CD8-positive, alpha-beta memory T cell (primary cell): ENCODE data around the gene SPAG8. TPM values are rescaled to one million over a fixed set of nuclear protein-coding genes. Genes with fewer than 3 reads are reported as not detected.

Experiments used
- CTCF ChIA-PET: fragments of 350-600 bp; sonication (Branson Sonifier 250); formaldehyde crosslinking; loops from one replicate; lab custom pipeline; 2021; ENCODE audit warnings: antibody characterized with exemption; lab: Charles Lee
- POLR2A ChIA-PET: fragments of 350-600 bp; sonication (Branson Sonifier 250); formaldehyde crosslinking; loops from one replicate; lab custom pipeline; 2021; ENCODE audit warnings: antibody characterized with exemption; lab: Charles Lee
- DNase-seq, 5 donors: peaks; one replicate each; pipeline versions ENCODE4 v3.0.0 to v3.0.0-alpha.2; 2020 to 2022; ENCODE audit warnings: mixed read lengths in 1 of 5
- H3K27ac ChIP-seq: one replicate; pipeline ENCODE4 v1.7.0; 2013; ENCODE audit warnings: low read depth, mild to moderate bottlenecking, low read length, moderate library complexity
- H3K27me3 ChIP-seq: 2 replicates; pipeline ENCODE4 v1.7.0; 2013; ENCODE audit warnings: low read length, mild to moderate bottlenecking; ENCODE audit not compliant: insufficient read depth, poor library complexity, severe bottlenecking
- H3K36me3 ChIP-seq: 2 replicates; pipeline ENCODE4 v1.7.0; 2013; ENCODE audit warnings: mild to moderate bottlenecking, low read length, moderate library complexity; ENCODE audit not compliant: insufficient read depth
- H3K4me1 ChIP-seq: 2 replicates; pipeline ENCODE4 v1.7.0; 2013; ENCODE audit warnings: mild to moderate bottlenecking, low read length, moderate library complexity; ENCODE audit not compliant: insufficient read depth
- H3K4me3 ChIP-seq: 2 replicates; pipeline ENCODE4 v1.7.0; 2013; ENCODE audit warnings: mild to moderate bottlenecking, low read length
- H3K9me3 ChIP-seq: 2 replicates; pipeline ENCODE4 v1.7.0; 2013; ENCODE audit warnings: mild to moderate bottlenecking, low read length
- H3K27ac Mint-ChIP-seq, 8 donors: one replicate each; pipeline ENCODE4 v1.8.0; 2020 to 2021; ENCODE audit warnings: mixed read lengths in 8 of 8, mild to moderate bottlenecking in 6 of 8, inconsistent platforms in 3 of 8, moderate library complexity in 3 of 8
- H3K27me3 Mint-ChIP-seq, 2 donors: one replicate each; pipeline ENCODE4 v1.8.0; 2020 to 2021; ENCODE audit warnings: mixed read lengths in 2 of 2, mild to moderate bottlenecking in 1 of 2, moderate library complexity in 1 of 2
- H3K36me3 Mint-ChIP-seq, 3 donors: one replicate each; pipeline ENCODE4 v1.8.0; 2020 to 2021; ENCODE audit warnings: mixed read lengths in 3 of 3, inconsistent platforms in 1 of 3, mild to moderate bottlenecking in 1 of 3
- H3K4me1 Mint-ChIP-seq, 3 donors: one replicate each; pipeline ENCODE4 v1.8.0; 2020 to 2021; ENCODE audit warnings: mixed read lengths in 3 of 3, inconsistent platforms in 1 of 3, mild to moderate bottlenecking in 1 of 3
- H3K4me3 Mint-ChIP-seq, 7 donors: one replicate each; pipeline ENCODE4 v1.8.0; 2020 to 2021; ENCODE audit warnings: mixed read lengths in 7 of 7, mild to moderate bottlenecking in 6 of 7, moderate library complexity in 4 of 7, inconsistent platforms in 2 of 7
- H3K9me3 Mint-ChIP-seq, 5 donors: one replicate each; pipeline ENCODE4 v1.8.0; 2020 to 2022; ENCODE audit warnings: mixed read lengths in 5 of 5, mild to moderate bottlenecking in 3 of 5, moderate library complexity in 2 of 5, inconsistent platforms in 1 of 5
- polyA plus RNA-seq: library from polyadenylated mRNA; unstranded; fragments of 300-500 nt; fragmentation: Illumina TruSeq; gene quantifications from one replicate; pipeline ENCODE4 v1.2.3, GENCODE V29; 2021
- total RNA-seq, 2 experiments: library from RNA; stranded (reverse); gene quantifications; one replicate each; pipeline ENCODE4 v1.2.3, GENCODE V29; 2021

The SPAG8 gene
- total and polyA plus RNA-seq, 3 experiments from 2014 or later: 0.79 to 1.8 (median 0.98) TPM

DNA sequence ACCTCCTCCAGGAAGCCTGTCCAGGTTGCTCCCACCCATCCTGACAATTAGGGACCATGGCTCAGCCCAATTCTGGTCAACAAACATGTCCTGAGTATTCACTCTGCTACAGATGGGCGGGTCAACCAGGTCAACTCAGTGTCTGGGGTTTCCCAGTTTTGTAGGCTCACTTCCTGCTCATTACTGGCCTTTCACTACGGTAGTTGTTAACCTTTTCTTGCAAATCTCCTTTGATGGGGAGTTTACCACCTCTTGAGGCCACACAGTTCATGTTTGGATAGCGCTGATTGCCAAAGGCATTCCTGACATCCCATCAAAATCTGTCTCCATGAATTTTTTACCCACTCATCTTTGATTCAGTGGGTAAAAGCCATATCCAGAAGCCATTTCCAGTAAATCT lies 30.7 kb upstream of the SPAG8 start:
- H3K27ac Mint-ChIP-seq: peak overlapping the region in 1 of 8 donors; percentile 21

DNA sequence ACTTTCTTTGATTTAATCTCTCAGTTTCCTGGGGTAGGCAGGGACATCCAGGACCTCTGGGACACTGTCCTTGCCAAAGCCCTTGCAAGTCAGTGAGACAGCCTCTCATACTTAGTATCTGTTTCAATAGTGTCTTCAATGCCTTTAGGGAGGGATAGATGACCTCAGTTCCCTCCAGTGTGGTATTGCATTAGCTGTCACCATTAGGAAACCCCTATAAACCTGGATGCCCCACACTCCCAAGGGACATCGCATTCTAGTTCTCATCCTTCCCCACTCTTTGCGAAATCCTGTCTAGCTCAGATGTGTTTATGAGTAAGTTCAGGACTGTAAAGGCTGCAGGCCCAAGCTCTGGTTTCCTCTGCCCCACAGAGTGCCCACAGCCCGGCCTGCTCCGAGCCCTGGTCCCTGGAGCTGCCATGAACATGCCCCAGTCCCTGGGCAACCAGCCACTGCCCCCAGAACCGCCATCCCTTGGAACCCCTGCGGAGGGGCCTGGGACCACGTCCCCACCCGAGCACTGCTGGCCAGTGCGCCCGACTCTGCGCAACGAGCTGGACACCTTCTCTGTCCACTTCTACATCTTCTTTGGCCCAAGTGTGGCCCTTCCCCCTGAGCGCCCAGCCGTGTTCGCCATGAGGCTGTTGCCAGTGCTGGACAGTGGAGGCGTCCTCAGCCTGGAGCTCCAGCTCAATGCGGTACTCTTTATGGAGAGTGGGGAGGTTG lies 30.1 kb upstream of the SPAG8 start:
- peaks cover under 1 to 5% (median 2%) of the 10 kb centered on the region in 3 donors for H3K36me3 Mint-ChIP-seq
- H3K4me3 ChIP-seq: no peak overlapping the region
- no peaks in the 10 kb centered on the region for H3K9me3 Mint-ChIP-seq
- peaks cover 18% of the 10 kb centered on the region for H3K4me1 ChIP-seq
- H3K4me3 Mint-ChIP-seq: peak overlapping the region in 1 of 7 donors; percentile 75
- ChIA-PET POLR2A (no interaction called here), CTCF (interaction anchor here (1.8 kb wide), 1 partner anchor 16 kb away, joined by 5 read pairs; no protein-coding TSS in a partner anchor)
- H3K27me3 ChIP-seq: no peaks in the 10 kb centered on the region
- H3K27ac ChIP-seq: no peak overlapping the region
- peaks cover 15 to 16% (median 16%) of the 10 kb centered on the region in 3 donors for H3K4me1 Mint-ChIP-seq
- no peaks in the 10 kb centered on the region for H3K27me3 Mint-ChIP-seq
- H3K36me3 ChIP-seq: no peaks in the 10 kb centered on the region
- H3K9me3 ChIP-seq: no peaks in the 10 kb centered on the region
- no peak overlapping the region for H3K27ac Mint-ChIP-seq
- no peak for DNase-seq

More for the DNA sequence above, 30.7 kb upstream of the SPAG8 start:
- Histone ChIP-seq H3K4me3 (no peak overlapping the region), H3K9me3 (no peaks in the 10 kb centered on the region), H3K4me1 (peaks cover 18% of the 10 kb centered on the region), H3K36me3 (no peaks in the 10 kb centered on the region), H3K27me3 (no peaks in the 10 kb centered on the region), H3K27ac (no peak overlapping the region)
- CTCF ChIA-PET: interaction anchor here (1.8 kb wide), 1 partner anchor 17 kb away, joined by 5 read pairs; no protein-coding TSS in a partner anchor
- Mint-ChIP-seq H3K4me1 (peaks cover 16 to 17% (median 16%) of the 10 kb centered on the region in 3 donors), H3K27me3 (no peaks in the 10 kb centered on the region), H3K36me3 (peaks cover 2 to 11% (median 5%) of the 10 kb centered on the region in 3 donors), H3K4me3 (no peak overlapping the region), H3K9me3 (no peaks in the 10 kb centered on the region)
- no peak for DNase-seq
- POLR2A ChIA-PET: no interaction called here

DNA sequence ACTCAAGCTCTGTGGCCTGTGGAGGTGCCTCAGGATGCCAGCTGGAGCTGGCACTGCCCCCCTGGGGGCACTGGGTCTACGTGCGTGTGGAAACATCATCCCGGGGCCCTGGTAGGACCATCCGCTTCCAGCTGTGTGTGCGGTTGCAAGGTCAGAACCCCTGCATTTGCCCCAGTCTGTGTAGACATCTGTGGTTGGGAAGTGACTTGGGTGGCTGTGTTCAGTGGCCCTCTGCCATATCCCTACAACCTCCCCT lies 29.5 kb upstream of the SPAG8 start:
- Histone ChIP-seq H3K9me3 (no peaks in the 10 kb centered on the region), H3K4me3 (no peak overlapping the region), H3K27ac (no peak overlapping the region), H3K27me3 (no peaks in the 10 kb centered on the region), H3K4me1 (peaks cover 18% of the 10 kb centered on the region), H3K36me3 (no peaks in the 10 kb centered on the region)
- CTCF ChIA-PET: no interaction called here
- DNase-seq: no peak
- POLR2A ChIA-PET: no interaction called here
- H3K27ac Mint-ChIP-seq: no peak overlapping the region
- no peak overlapping the region for H3K4me3 Mint-ChIP-seq
- no peaks in the 10 kb centered on the region for H3K9me3 Mint-ChIP-seq
- peaks cover 15 to 16% (median 16%) of the 10 kb centered on the region in 3 donors for H3K4me1 Mint-ChIP-seq
- H3K27me3 Mint-ChIP-seq: no peaks in the 10 kb centered on the region
- no peaks in the 10 kb centered on the region for H3K36me3 Mint-ChIP-seq

DNA sequence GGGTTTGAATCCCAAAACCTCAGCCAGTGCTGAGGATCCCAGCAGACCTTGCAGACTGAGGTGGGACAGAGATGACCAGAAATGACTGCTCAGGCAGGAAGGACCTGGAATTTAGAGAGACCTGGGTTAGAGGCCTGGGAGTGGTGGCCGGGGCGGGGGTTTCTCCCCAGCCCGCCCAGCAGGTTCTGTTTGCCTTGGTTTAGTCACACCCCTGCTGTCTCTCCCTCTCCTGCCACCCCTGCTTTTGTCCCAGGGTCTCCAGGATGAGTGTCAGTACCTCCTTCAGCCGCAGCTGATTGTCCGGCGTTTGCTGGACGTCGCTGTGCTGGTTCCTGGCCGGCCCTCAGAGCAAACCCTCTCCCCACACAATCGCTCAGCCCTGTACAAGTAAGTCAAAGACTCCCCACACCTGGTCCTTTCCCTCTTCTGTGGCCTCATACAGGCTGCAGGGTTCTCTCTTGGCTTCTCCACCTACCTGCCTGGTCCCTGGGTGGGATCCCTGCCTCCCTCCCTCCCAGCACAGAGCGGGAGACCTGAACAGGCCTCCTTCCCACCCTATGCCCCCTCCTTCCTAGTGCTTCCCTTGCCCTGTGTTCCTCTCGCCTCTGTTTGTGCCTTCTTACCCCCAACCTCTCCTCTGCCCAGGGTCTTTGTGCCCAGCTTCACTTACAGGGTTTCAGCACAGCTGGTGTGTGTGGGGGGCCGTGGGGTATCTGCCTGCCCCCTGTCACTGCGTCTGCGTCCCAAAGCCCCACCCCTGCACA lies 29.0 kb upstream of the SPAG8 start:
- H3K4me1 Mint-ChIP-seq: peaks cover 15 to 16% (median 16%) of the 10 kb centered on the region in 3 donors
- no peak overlapping the region for H3K27ac ChIP-seq
- no peaks in the 10 kb centered on the region for H3K27me3 Mint-ChIP-seq
- no peak for DNase-seq
- H3K27me3 ChIP-seq: no peaks in the 10 kb centered on the region
- no peaks in the 10 kb centered on the region for H3K36me3 Mint-ChIP-seq
- CTCF ChIA-PET: no interaction called here
- no peaks in the 10 kb centered on the region for H3K36me3 ChIP-seq
- H3K9me3 ChIP-seq: no peaks in the 10 kb centered on the region
- no peak overlapping the region for H3K27ac Mint-ChIP-seq
- no peaks in the 10 kb centered on the region for H3K9me3 Mint-ChIP-seq
- POLR2A ChIA-PET: no interaction called here
- H3K4me1 ChIP-seq: peaks cover 18% of the 10 kb centered on the region
- H3K4me3 ChIP-seq: no peak overlapping the region
- no peak overlapping the region for H3K4me3 Mint-ChIP-seq

DNA sequence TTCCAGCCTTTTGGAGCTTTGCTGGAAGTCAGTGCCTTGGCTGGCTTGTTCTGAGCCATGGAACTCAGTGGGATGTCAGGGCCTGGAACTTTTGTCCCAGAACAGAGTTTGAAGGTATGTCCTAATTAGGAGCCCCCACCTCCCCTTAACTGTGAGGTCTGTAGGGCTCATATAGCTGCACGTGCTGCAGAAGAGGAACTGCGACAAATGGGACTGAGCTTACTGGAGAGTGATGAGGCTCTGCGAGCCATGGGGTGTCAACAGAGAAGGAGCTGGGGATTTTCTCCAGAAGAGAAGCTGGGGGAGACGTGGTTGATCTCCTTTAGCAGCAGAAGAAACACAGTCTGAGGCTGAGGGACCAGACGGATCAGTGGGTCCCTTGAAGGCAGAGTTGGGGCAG lies 27.9 kb upstream of the SPAG8 start:
- H3K36me3 Mint-ChIP-seq: no peaks in the 10 kb centered on the region

DNA sequence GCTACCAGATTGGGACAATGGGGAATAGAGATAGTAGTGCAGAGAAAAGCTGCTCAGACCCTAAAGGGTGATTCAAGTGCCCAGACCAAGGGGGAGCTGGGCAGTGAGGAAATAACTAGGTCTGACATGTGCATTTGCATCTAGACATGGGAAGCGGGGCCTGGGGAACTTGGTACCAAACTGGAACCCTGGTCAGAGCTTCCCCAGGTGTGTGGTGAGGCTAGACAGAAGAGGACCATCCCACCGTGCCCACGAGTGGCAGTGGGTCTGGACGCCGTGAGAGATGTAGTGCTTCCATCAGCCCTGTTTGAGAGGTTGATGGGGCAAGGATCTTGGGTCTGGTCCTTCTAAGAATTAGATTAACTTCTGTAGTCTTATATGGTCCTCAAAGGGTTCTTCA lies 24.5 kb upstream of the SPAG8 start:
- POLR2A ChIA-PET: no interaction called here
- no peaks in the 10 kb centered on the region for H3K36me3 ChIP-seq
- H3K4me1 ChIP-seq: no peaks in the 10 kb centered on the region
- Mint-ChIP-seq H3K4me1 (peaks cover 0 to 4% (median 0%) of the 10 kb centered on the region in 3 donors), H3K36me3 (no peaks in the 10 kb centered on the region), H3K4me3 (no peak overlapping the region), H3K27me3 (no peaks in the 10 kb centered on the region), H3K27ac (no peak overlapping the region), H3K9me3 (no peaks in the 10 kb centered on the region)
- no peak overlapping the region for H3K27ac ChIP-seq
- no peaks in the 10 kb centered on the region for H3K27me3 ChIP-seq
- H3K4me3 ChIP-seq: no peak overlapping the region
- CTCF ChIA-PET: interaction anchor here (1.0 to 2.8 kb wide), 3 partner anchors 11 to 100 kb away, joined by 3 to 18 read pairs (median 3); no protein-coding TSS in a partner anchor
- no peak for DNase-seq
- H3K9me3 ChIP-seq: no peaks in the 10 kb centered on the region

More for the DNA sequence above, 27.9 kb upstream of the SPAG8 start:
- Histone ChIP-seq H3K27ac (no peak overlapping the region), H3K27me3 (no peaks in the 10 kb centered on the region), H3K4me1 (peaks cover 9% of the 10 kb centered on the region), H3K36me3 (no peaks in the 10 kb centered on the region), H3K4me3 (no peak overlapping the region), H3K9me3 (no peaks in the 10 kb centered on the region)
- DNase-seq: no peak
- H3K9me3 Mint-ChIP-seq: no peaks in the 10 kb centered on the region
- H3K27ac Mint-ChIP-seq: peak overlapping the region in 2 of 8 donors; percentile 6 to 20
- no peaks in the 10 kb centered on the region for H3K27me3 Mint-ChIP-seq
- peaks cover 5 to 7% (median 6%) of the 10 kb centered on the region in 3 donors for H3K4me1 Mint-ChIP-seq
- ChIA-PET CTCF (no interaction called here), POLR2A (no interaction called here)
- no peak overlapping the region for H3K4me3 Mint-ChIP-seq

DNA sequence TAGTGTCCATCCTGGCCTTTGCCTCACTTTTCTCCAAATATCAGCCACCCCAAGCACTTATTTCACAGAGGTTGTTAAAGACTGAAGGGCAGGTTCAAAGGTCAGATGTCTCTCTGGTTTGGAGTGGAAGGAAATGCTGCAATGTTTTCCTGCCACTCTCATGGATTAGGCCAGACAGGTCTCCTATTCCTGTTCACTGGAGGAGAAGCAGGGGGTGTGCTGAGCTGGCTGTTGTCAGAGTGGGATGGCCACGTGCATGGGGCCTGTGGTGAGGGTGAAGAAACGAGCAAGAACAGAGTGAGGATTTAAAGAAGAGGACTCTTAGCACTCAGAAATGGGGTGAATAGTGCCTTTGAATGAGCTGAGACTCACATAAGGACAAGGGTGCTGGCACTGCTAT lies 23.7 kb upstream of the SPAG8 start:
- H3K36me3 ChIP-seq: no peaks in the 10 kb centered on the region
- H3K4me1 Mint-ChIP-seq: peaks cover 0 to 11% (median 0%) of the 10 kb centered on the region in 3 donors
- peak overlapping the region in 2 of 8 donors; percentile 2 to 10 for H3K27ac Mint-ChIP-seq
- CTCF ChIA-PET: interaction anchor here (0.7 to 2.8 kb wide), 6 partner anchors 10 to 100 kb away, joined by 3 to 18 read pairs (median 3); no protein-coding TSS in a partner anchor
- no peaks in the 10 kb centered on the region for H3K9me3 Mint-ChIP-seq
- H3K4me3 ChIP-seq: no peak overlapping the region
- H3K27me3 Mint-ChIP-seq: no peaks in the 10 kb centered on the region
- H3K36me3 Mint-ChIP-seq: no peaks in the 10 kb centered on the region
- H3K4me3 Mint-ChIP-seq: no peak overlapping the region
- no peak for DNase-seq
- H3K27ac ChIP-seq: no peak overlapping the region
- H3K9me3 ChIP-seq: no peaks in the 10 kb centered on the region
- no peaks in the 10 kb centered on the region for H3K27me3 ChIP-seq
- POLR2A ChIA-PET: no interaction called here
- H3K4me1 ChIP-seq: no peaks in the 10 kb centered on the region

DNA sequence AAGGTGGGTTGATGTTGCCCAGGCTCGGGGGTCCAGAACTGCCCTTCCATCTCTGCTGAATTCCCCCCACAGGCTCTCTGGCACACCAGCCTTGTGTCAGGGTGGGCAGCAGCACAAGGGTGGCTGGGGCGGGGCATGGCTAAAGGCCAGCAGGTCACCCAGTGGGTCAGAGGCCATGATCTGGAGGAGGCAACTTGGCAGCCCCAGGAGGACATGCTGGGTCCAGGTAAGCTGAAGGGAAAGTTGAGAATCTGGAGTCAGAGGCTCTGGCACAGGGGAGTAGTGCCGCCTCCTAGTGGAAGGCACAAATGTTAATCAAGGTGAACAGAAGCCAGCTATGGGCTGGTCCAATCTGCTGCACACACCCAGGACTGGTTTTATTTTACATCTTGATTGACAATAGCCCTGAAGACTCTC lies 23.2 kb upstream of the SPAG8 start:
- H3K9me3 Mint-ChIP-seq: no peaks in the 10 kb centered on the region
- H3K36me3 ChIP-seq: no peaks in the 10 kb centered on the region
- H3K27me3 ChIP-seq: no peaks in the 10 kb centered on the region
- no peak overlapping the region for H3K4me3 ChIP-seq
- ChIA-PET POLR2A (no interaction called here), CTCF (interaction anchor here (0.7 to 2.8 kb wide), 7 partner anchors 10 to 99 kb away, joined by 3 to 18 read pairs (median 3); no protein-coding TSS in a partner anchor)
- no peak overlapping the region for H3K27ac Mint-ChIP-seq
- no peaks in the 10 kb centered on the region for H3K36me3 Mint-ChIP-seq
- H3K9me3 ChIP-seq: no peaks in the 10 kb centered on the region
- H3K27ac ChIP-seq: no peak overlapping the region
- no peak for DNase-seq
- H3K4me1 ChIP-seq: no peaks in the 10 kb centered on the region
- peaks cover 1 to 17% (median 1%) of the 10 kb centered on the region in 3 donors for H3K4me1 Mint-ChIP-seq
- H3K27me3 Mint-ChIP-seq: no peaks in the 10 kb centered on the region
- H3K4me3 Mint-ChIP-seq: no peak overlapping the region
